HL-60/S4 (cell line): Measurements from ENCODE around the gene NSUN6.

ENCODE experiments used
- in situ Hi-C: fragments of 300-500 bp; cut with MboI; formaldehyde crosslinking; loops from 2 replicates; pipeline ENCODE4 v1.14.3; 2022; ENCODE audit warnings: low sequenced_read_pairs

NSUN6 gene

GRCh38 chr10:18565006-18565405, 86.4 kb downstream of the NSUN6 start:
- in situ Hi-C loops = no loop called here

DNA sequence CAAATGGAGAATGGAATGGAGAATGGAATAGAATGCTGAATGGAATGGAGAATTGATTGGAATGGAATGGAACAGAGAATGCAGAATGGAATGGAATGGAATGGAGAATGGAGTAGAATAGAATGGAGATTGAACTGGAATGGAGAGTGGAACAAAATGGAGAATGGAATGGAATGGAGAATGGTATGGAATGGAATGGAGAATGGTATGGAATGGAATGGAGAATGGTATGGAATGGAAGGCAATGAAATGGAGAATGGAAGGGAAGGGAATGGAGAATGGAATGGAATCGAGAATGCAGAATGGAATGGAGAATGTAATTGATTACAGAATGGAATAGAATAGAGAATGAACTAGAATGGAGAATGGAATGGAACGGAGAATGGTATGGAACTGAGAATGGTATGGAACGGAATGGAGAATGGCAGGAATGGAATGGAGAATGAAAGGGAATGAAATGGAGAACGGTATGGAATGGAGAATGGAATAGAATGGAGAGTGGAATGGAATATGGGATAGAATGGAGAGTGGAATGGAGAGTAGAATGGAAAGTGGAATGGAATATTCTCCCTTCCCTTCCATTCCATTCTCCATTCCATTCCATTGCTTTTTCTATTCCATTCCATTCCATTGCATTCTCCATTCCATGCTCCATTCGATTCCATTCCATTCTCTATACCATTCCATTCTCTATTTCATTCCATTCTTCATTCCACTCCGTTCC, 88.2 kb downstream of the NSUN6 start:
- in situ Hi-C loops = no loop called here

GRCh38 chr10:18561861-18562551, 89.4 kb downstream of the NSUN6 start:
- in situ Hi-C loops = no loop called here

DNA sequence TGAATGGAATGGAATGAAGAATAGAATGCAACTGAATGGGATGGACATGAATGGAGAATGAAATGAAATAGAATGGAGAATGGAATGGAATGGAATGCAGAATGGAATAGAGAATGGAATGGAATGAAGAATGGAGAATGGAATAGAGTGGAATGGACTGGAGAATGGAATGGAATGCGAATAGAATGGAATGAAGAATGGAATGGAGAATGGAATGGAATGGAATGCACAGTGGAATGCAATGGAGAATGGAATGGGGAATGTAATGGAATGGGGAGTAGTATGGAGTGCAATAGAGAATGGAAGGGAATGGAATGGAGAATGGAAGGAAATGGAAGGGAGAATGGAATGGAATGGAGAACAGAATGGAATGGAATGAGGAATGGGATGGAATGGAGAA, 93.4 kb downstream of the NSUN6 start:
- in situ Hi-C loops = no loop called here

- in situ Hi-C loops = no loop called here
These were observed 94.8 kb downstream of the NSUN6 start for GRCh38 chr10:18556522-18557147.

- in situ Hi-C loops = no loop called here
These were observed 96.9 kb downstream of the NSUN6 start for GRCh38 chr10:18554479-18554878.

DNA sequence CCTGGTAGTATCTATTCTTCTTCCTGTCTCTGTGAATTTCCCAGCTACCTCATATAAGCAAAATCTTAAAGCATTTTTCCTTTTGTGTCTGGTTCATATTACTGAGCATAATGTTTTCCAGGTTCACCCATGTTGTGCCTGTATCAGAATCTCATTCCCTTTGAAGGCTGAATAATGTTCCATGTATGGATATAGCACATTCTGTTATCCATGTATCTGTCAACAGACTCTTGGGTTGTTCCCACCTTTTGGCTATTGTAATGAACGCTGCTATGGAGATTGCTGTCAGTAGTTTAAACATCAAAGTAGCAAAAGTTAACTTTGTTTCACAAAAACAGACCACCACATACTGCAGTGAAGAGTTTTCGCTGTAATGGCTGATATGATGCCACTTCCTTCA, 99.9 kb downstream of the NSUN6 start:
- in situ Hi-C loops = no loop called here

GRCh38 chr10:18549105-18549504, 102.3 kb downstream of the NSUN6 start:
- in situ Hi-C loops = no loop called here

DNA sequence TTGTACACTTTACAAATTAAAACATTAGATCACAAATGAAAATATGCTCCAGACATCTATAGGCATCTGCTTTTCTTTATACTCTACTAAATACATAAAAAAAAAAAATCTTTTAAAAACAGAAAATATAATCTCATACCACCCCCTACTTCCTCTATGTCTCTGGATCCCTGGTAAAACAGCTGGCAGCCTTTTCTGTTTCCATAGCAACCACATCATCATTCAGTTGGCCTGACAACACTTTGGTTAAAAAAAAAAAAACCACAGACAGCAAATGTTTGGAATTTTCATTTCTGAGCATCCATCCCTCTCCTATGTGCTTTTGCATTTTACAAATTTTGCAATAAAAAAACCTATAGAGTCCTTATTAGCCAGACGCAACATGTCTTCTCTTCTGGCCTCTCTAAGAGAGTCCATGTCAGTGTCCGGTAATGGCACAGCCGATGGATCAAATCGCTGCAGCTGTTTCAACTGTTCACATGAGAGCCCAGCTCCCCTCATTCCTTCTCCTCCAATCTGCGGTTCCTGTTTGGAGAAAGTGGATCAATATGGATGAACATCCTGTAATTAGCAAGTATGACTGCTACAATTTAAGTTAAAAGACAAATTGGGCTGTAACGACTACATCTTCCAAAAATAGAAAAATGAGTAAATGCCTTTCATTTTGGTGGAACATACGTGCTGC, 105.6 kb downstream of the NSUN6 start:
- in situ Hi-C loops = no loop called here

DNA sequence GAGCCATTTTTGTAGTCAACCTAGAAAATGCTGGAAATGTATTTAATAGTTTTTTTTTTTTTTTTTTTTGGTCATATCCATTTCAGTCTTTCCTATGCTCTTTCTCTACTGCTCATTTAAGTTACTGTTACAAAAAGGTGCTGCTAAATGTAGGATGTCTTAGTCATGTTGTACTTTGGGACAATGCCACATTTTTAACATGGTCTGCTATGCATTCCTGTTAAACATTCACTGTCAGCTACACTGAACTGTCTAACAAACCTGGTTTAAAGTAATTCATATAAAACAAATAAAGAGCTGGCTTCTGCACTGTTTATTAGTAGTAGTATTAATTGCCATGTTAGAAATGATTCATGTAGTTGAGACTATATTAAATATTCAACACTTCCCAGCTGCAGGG, 108.6 kb downstream of the NSUN6 start:
- in situ Hi-C loops = no loop called here

DNA sequence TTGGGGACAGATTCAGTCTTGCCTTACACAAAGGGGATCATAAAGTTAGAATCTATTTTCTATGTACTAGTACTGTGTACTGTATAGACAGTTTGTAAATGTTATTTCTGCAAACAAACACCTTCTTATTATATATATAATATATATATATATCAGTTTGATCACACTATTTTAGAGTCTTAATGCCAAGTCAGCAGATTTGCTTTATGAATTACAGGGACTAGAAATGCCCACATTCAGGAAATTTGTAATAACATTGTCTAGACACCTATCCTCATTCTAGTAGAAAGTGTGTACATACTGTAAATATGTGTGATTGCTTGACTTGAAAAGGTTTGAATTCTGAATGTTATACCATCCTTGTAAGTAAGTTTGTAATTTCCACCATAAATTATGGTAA, 111.2 kb downstream of the NSUN6 start:
- in situ Hi-C loops = no loop called here

DNA sequence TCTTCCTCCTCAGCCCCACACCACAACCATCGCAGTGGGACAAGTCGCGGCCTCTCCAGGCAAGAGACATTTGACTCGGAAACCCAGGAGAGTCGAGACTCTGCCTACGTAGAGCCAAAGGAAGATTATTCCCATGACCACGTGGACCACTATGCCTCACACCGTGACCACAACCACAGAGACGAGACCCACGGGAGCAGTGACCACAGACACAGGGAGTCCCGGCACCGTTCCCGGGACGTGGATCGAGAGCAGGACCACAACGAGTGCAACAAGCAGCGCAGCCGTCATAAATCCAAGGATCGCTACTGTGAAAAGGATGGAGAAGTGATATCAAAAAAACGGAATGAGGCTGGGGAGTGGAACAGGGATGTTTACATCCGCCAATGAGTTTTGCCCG, 112.1 kb downstream of the NSUN6 start:
- in situ Hi-C loops = no loop called here

GRCh38 chr10:18533896-18534295, 117.5 kb downstream of the NSUN6 start:
- in situ Hi-C loops = no loop called here

DNA sequence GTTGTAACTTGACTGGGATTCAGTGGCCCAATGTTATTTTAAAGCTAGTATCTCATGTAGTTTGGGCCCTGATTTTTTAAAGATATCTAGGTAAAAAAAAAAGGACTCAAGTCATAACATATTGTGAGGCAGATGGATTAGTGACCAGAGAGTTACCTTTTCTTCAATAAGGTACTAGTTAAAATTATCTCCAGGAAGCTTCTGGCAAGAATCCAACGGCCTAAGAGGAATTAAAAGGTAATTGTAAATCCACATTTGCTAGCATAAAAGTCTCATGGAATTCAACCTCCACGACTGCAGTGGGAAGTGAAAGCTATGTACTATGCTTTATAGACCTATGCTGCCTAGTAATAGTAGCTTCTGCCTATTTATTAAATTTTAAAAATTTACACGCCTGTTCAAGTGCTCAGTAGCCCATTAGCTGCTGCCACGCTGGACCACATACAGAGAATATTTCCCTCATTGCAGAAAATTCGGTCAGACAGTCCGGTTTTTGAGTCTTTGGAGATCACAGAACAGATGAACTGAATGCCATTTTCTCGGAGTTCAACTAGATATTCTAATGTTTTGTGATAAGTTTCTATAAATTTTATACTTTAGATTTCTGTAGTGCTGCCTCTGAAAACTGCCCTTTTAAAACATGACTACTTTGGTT, 118.4 kb downstream of the NSUN6 start:
- in situ Hi-C loops = no loop called here

DNA sequence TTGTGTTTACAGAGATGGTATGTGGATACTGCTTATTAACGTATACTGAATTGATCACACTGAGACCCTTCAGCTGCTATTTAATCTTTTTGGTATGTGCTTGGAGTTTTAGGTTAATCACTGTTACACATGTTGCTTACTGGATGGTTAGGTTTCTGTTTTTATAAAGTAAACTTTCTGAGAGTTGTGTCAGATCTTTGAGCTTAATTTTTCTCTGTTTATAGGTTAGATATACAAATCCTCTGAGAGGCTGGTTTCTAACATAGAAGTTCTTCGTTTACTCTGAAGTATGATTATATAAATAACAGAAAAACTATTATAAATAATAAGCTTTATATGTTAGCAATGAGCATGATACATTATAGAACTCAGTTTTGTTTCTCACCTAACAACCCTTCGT, 123.1 kb downstream of the NSUN6 start:
- in situ Hi-C loops = no loop called here

- in situ Hi-C loops = no loop called here
These were observed 123.7 kb downstream of the NSUN6 start for GRCh38 chr10:18527687-18528086.

GRCh38 chr10:18523858-18524257, 127.5 kb downstream of the NSUN6 start:
- in situ Hi-C loops = no loop called here

- in situ Hi-C loops = no loop called here
These were observed 128.4 kb downstream of the NSUN6 start for GRCh38 chr10:18523025-18523424.

GRCh38 chr10:18516851-18517250, 134.5 kb downstream of the NSUN6 start:
- in situ Hi-C loops = no loop called here

DNA sequence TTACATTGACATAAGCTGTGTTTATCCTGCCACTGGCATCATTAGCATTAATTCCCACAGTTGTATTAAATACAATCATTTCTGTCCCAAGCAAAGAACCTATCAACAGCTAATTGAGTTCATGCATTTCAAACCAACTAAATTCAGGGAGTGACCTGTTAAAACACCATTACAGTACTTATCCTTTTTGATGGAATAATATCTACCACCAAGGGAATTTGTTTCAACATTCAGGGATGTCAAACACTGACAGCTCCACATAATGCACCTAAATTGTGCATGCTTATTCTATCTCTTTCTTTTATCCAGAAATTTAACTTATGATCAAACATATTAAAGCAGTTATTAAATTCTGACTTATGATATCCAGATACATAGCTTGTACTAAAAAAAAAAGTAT, 136.8 kb downstream of the NSUN6 start:
- in situ Hi-C loops = no loop called here

- in situ Hi-C loops = no loop called here
These were observed 142.8 kb downstream of the NSUN6 start for GRCh38 chr10:18508587-18508986.
